ENCODE measurements around the gene BOLA3.

The BOLA3 gene

DNA sequence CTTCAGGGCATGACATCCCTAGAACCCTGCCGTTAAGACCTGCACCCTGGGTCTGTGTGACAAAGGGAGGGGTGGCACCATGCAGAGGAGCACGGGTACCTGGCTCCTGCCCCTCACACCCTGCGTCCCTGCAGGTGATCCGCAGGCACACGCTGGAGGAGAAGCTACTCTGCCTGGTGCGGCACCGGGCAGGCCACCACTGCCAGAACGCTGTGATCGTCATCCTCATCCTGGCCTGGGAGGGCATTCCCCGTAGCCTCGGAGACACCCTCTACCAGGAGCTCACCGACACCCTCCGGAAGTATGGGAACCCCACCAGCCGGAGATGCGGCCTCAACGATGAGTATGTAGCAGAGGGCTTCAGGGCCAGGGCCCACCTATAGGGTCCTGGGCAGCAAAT, 60.0 kb downstream of the BOLA3 start:
- DNase-seq (ENCODE audit: insufficient read length, low spot score) (no peak), FAIRE-seq (no peak)
- TF ChIP-seq, protein P1, sequence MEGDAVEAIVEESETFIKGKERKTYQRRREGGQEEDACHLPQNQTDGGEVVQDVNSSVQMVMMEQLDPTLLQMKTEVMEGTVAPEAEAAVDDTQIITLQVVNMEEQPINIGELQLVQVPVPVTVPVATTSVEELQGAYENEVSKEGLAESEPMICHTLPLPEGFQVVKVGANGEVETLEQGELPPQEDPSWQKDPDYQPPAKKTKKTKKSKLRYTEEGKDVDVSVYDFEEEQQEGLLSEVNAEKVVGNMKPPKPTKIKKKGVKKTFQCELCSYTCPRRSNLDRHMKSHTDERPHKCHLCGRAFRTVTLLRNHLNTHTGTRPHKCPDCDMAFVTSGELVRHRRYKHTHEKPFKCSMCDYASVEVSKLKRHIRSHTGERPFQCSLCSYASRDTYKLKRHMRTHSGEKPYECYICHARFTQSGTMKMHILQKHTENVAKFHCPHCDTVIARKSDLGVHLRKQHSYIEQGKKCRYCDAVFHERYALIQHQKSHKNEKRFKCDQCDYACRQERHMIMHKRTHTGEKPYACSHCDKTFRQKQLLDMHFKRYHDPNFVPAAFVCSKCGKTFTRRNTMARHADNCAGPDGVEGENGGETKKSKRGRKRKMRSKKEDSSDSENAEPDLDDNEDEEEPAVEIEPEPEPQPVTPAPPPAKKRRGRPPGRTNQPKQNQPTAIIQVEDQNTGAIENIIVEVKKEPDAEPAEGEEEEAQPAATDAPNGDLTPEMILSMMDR (IDR thresholded peaks at IDR 0.05; ENCODE audit: insufficient read depth, missing control alignments), result no peak

DNA sequence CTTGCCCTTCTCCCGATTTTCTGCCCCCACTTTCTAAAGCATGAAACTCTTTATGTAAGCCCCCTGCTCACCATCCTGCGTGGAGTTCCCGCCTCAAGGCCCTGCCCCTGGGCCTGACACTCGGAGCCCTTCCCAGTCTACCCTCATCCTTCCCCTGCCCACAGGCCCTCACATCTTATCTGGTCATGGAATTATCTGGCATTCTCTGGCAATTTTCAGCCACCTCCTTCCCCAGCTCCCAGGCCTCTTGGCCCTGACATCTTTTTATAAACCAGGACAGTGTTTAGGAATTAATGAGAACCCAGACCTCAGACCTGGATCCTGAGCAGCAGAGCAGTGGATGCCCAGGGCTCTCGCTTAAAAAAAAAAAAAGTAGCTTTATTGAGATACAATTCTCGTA, 61.7 kb downstream of the BOLA3 start:
- no peak for DNase-seq (ENCODE audit: insufficient read length, low spot score)
- TF ChIP-seq, protein P1 (IDR thresholded peaks at IDR 0.05; ENCODE audit: insufficient read depth, missing control alignments), result no peak
- FAIRE-seq, result no peak

All from D721Med (cell line).